AG04449 (cell line): ENCODE results near the gene SYNRG.

Experiments used
- CTCF ChIA-PET: fragments of 350-600 bp; formaldehyde crosslinking; extraction: SDS; loops from one replicate; lab custom pipeline; 2021; ENCODE audit warnings: antibody characterized with exemption; lab: Yijun Ruan, JAX
- POLR2A ChIA-PET: fragments of 400-600, 350-600 bp; formaldehyde crosslinking; extraction: SDS; loops from one replicate; lab custom pipeline; 2020; ENCODE audit warnings: antibody characterized with exemption, inconsistent platforms; lab: Yijun Ruan, JAX
- DNase-seq: peaks from one replicate; pipeline ENCODE4 v3.0.0-alpha.2; 2010; ENCODE audit warnings: low read depth, low spot score
- H3K4me3 ChIP-seq: 2 replicates; pipeline ENCODE4 v1.5.1; 2011; ENCODE audit warnings: low read depth, mild to moderate bottlenecking, control low read depth, low read length
- CTCF ChIP-seq: IDR thresholded peaks from one replicate; pipeline ENCODE4 v1.5.1; 2011; ENCODE audit warnings: mild to moderate bottlenecking, moderate library complexity, low read length, control low read depth, inconsistent platforms; ENCODE audit not compliant: insufficient read depth; ENCODE audit errors: missing control alignments

SYNRG gene

GRCh38 chr17:37609170-37610040, at the start of gene SYNRG:
TSS of gene SYNRG (minus strand) at chr17:37609418. CDS start at chr17:37609355, 63 bp downstream.
- peak; percentile 57 for DNase-seq
- H3K4me3 ChIP-seq, result peak within 1 kb of the TSS; percentile 87
- POLR2A ChIA-PET, result interaction anchor here (0.6 to 1.1 kb wide), 5 partner anchors 8 to 207 kb away, joined by 3 to 5 read pairs (median 3); no protein-coding TSS in a partner anchor
- CTCF ChIA-PET, result interaction anchor here (0.7 to 3.1 kb wide), 19 partner anchors 8 to 1008 kb away, joined by 3 to 18 read pairs (median 4); partner anchors contain the start of gene MRM1
- peak; percentile 50 for TF ChIP-seq CTCF

- no peak overlapping the region for H3K4me3 ChIP-seq
- DNase-seq, result no peak
- TF ChIP-seq CTCF, result no peak
- ChIA-PET POLR2A (no interaction called here), CTCF (interaction anchor here (0.7 to 7.5 kb wide), 4 partner anchors 8 to 159 kb away, joined by 3 to 77 read pairs (median 5); no protein-coding TSS in a partner anchor)
Measured at GRCh38 chr17:37657202-37657601, 48.0 kb upstream of the SYNRG start.

GRCh38 chr17:37651849-37652248, 42.6 kb upstream of the SYNRG start:
- CTCF ChIA-PET, result interaction anchor here (1.4 to 7.5 kb wide), 7 partner anchors 8 to 173 kb away, joined by 5 to 169 read pairs (median 15); no protein-coding TSS in a partner anchor
- no peak for TF ChIP-seq CTCF
- POLR2A ChIA-PET, result no interaction called here
- no peak overlapping the region for H3K4me3 ChIP-seq
- no peak for DNase-seq

GRCh38 chr17:37650419-37651003, 41.3 kb upstream of the SYNRG start:
- POLR2A ChIA-PET, result no interaction called here

GRCh38 chr17:37648555-37648954, 39.3 kb upstream of the SYNRG start:
- CTCF ChIA-PET, result interaction anchor here (0.6 to 7.5 kb wide), 19 partner anchors 10 to 195 kb away, joined by 3 to 169 read pairs (median 4); partner anchors contain the start of gene HNF1B
- H3K4me3 ChIP-seq, result no peak overlapping the region
- POLR2A ChIA-PET, result interaction anchor here (0.5 to 1.0 kb wide), 2 partner anchors 40 to 158 kb away, joined by 3 read pairs; partner anchors contain the start of gene SYNRG
- peak; percentile 38 for DNase-seq
- no peak for TF ChIP-seq CTCF

More at GRCh38 chr17:37650419-37651003, 41.3 kb upstream of the SYNRG start:
- H3K4me3 ChIP-seq, result no peak overlapping the region
- no peak for DNase-seq
- TF ChIP-seq CTCF, result peak; percentile 52
- CTCF ChIA-PET, result interaction anchor here (0.6 to 7.5 kb wide), 41 partner anchors 10 to 203 kb away, joined by 3 to 169 read pairs (median 5); no protein-coding TSS in a partner anchor
